SK-MEL-5 (cell line): ENCODE results near the gene OPRL1. TPM values are rescaled to one million over a fixed set of nuclear protein-coding genes. Genes with fewer than 3 reads are reported as not detected.
"Not testable (repeated sequence)": the region's sequence is repeated elsewhere in the genome, so short reads cannot be mapped to it uniquely, and the experiment has no call there.

Experiments
- DNase-seq: peaks from one replicate; pipeline ENCODE4 v3.0.0-alpha.2; 2016; ENCODE audit warnings: low read depth, low spot score
- in situ Hi-C: cut with HindIII; loops from 2 replicates; pipeline ENCODE4 v1.10.0; 2016; ENCODE audit warnings: low sequenced_read_pairs, high pct_unique_total_duplicates, low pct_unique_long_range_greater_than_20kb
- total RNA-seq: library from RNA; depleted of rRNA; stranded (reverse); fragments of >200 nt; shearing (Covaris generic); gene quantifications from 2 replicates; pipeline ENCODE4 v1.2.3, GENCODE V29; 2014

Gene OPRL1
- total RNA-seq, 1 experiment from 2014 or later: 2.1 TPM

DNA sequence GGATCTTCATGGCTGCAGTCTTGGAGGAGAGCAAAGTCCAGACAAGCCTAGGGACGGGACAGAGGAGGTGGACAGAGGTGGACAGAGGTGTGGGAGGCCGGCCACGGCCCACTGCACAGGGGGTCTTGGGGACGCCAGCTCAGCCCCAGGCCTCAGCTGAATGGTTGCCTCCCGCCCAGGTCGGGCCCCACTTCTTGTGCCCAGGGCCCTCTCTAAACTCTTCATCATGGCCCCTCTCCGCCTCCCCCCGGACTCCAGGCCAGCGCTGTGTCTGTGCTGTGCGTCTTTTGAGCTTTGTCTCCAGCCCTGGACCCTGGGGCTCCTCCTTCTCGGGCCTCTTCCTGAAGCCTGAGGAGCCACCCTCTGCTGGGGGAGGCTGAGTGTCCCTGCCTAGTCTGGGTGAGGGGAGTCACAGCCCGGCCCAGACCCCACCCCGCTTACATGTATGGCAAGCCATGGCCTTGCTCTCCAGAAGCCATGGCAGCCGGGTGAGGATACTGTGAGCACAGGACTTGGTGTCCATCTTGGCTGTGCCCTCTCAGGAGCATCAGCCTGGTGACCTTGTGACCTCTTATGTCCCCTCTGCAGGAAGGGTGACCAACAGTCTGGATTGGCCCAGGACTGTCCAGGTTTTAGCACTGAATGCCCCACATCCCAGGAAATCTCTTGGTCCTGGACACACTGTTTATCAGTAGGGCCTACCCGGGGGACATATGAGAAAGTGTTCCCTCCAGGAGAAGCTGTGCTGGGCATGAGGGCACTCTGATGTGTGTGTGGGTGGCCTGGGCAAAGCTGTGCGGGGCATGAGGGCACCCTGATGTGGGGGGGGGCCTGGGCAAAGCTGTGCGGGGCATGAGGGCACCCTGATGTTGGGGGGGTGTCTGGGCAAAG, 36.9 kb downstream of the OPRL1 start:
- in situ Hi-C loops: no loop called here

GRCh38 chr20:64117432-64117777, 37.5 kb downstream of the OPRL1 start:
- DNase-seq, in situ Hi-C loops: not testable (repeated sequence)

More for the DNA sequence above, 36.9 kb downstream of the OPRL1 start:
- no peak for DNase-seq

- DNase-seq: no peak
- in situ Hi-C loops: no loop called here
Observed at GRCh38 chr20:64119301-64119680, 39.4 kb downstream of the OPRL1 start.

DNA sequence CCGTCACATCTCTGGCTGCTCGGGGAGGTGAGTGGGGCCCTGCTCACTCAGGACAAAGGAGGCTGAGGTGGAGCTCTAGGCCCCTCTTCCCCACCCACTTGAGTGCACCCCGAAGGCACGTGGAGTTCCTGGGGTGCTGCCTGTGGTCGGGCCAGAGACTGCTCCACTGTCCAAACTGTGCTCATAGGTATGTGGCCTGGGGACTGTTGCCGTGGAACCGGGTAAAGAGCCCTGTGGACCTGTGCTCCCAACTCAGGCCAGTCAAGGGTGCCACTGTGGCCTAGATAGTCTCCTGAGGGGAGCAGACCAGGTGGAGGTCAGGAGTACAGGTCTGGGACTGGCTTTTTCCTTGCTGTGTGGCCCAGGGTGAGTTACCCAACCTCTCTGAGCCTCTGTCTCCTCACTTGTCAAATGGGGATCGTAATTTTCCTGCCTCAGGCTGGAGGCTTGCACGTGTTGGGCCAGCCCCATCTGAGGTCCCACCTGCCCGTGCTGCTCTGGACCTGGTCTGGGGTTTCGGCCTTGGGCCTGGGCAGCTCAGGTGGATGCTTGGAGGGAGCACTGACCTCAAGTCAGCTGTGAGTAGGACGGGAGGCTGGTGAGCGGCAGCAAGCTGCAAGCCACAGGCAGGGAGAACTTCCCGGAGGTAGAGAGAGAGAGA, 39.9 kb downstream of the OPRL1 start:
- no peak for DNase-seq
- in situ Hi-C loops: no loop called here

GRCh38 chr20:64121586-64121985, 41.7 kb downstream of the OPRL1 start:
- in situ Hi-C loops: no loop called here
- no peak for DNase-seq

- DNase-seq, in situ Hi-C loops: not testable (repeated sequence)
Observed at GRCh38 chr20:64122927-64123326, 43.0 kb downstream of the OPRL1 start.

- in situ Hi-C loops, DNase-seq: not testable (repeated sequence)
Observed at GRCh38 chr20:64123517-64123916, 43.6 kb downstream of the OPRL1 start.

- in situ Hi-C loops: no loop called here
- no peak for DNase-seq
Observed at GRCh38 chr20:64129146-64129782, 49.4 kb downstream of the OPRL1 start.

- DNase-seq: no peak
- in situ Hi-C loops: no loop called here
Observed at GRCh38 chr20:64130271-64130670, 50.4 kb downstream of the OPRL1 start.

- in situ Hi-C loops: no loop called here
- DNase-seq: no peak
Observed at GRCh38 chr20:64130876-64131275, 51.0 kb downstream of the OPRL1 start.

DNA sequence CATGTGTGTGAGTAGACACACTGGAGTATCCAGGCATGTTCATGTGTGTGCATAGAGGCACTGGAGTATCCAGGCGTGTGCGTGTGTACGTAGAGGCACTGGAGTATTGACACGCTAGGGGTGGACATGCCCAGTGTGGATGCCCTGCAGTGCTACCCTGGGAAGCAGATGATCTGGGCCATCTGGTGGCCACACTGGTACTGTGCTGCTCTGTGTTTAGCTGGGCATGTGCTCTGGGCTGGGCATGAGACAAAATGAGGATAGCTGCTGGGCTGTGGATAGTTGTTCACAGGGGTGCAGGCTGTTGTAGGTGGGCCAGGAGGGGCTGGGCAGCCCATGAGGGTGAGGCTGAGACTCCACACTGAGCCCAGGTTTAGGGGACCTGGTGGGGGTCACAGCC, 51.5 kb downstream of the OPRL1 start:
- in situ Hi-C loops: no loop called here
- DNase-seq: peak; percentile 86

DNA sequence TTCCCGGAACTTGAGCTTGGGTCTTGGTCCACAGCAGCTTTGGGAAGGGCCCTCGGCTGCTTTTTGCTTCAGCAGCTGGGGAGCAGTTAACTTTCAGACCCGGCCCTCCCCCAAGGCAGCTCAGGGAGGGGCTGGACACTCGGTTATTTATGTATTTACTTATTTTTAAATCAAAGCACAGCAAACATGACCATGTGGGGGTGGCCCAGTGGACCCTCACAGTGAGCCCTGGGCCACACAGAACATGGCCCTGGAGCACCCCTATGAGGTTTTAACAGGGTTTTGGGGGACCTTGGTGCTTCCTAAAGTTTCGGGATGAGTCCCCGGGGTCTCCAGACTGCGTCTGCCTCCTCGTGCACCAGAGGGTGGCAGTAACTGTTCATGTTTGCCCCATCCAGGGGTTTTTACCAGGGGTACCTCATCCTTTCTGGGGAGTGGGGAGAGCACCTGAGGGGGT, 54.1 kb downstream of the OPRL1 start:
- in situ Hi-C loops: no loop called here
- DNase-seq: no peak

GRCh38 chr20:64134744-64135143, 54.9 kb downstream of the OPRL1 start:
- in situ Hi-C loops, DNase-seq: not testable (repeated sequence)

DNA sequence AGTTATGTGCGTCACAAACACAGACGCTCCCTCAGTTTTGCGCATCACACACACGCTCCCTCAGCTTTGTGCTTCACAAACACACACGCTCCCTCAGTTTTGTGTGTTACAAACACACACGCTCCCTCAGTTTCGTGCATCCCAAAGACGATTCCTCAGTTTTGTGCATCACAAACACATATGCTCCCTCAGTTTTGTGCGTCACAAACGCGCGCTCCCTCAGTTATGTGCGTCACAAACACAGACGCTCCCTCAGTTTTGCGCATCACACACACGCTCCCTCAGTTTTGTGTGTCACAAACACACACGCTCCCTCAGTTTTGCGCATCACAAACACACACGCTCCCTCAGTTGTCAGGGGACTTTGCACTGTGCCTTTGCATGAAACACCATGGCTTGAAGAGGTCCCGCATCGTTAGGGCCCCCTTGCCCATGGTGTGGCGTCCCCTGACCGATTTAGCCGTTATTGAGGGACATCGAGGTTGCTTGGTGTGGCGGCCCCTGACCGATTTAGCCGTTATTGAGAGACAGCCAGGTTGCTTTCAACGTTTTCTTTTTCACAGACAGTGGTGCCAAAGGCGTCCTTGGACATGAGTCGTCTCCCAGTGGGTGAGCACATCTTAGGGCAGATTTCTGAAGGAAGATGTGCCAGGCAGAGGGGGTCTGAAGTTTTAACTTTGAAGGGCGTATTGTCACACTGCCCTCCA, 56.3 kb downstream of the OPRL1 start:
- no peak for DNase-seq
- in situ Hi-C loops: no loop called here

DNA sequence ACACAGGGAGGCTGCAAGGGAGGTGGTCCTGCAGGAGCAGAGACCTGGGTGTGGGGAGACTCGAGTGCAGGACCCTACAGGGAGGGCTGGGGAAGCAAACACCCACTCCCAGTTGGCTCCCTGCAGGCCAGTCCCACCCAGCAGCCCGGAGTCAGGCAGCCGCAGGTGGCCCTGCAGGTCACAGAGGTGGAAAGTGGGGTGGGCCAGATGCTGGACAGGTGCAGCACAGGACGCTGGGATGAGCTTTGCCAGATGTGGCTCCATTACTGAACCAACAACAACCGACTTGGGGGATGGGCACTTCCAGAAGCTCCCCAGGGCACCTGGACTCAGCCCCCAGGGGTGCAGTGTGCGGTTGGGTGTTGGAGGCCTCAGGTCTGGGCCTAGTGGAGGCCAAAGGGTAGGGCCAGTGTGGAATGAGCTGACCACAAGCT, 57.7 kb downstream of the OPRL1 start:
- in situ Hi-C loops: no loop called here
- no peak for DNase-seq

DNA sequence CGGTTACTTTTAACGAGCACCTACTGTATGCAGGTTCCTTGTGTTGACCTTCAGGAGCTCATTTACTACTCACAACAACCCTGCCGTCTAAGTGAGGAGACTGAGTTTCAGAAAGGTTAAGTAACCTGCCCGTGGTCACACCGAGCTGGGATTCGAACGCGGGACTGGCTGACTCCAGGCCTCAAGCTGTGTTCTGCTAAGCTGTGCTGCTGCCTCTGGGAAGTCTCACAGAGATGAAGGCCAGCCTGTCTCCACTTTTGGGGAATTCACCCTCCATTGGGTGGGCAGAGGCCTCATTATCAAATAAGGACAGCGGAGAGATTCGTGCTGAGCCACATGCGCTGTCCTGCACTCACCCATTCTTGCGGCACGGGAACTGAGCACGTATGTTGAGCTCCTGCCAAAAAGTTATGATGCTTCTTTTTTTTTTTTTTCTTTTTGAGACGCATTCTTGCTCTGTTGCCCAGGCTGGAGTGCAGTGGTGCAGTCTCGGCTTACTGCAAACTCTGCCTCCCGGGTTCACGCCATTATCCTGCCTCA, 58.5 kb downstream of the OPRL1 start:
- in situ Hi-C loops: no loop called here
- DNase-seq: no peak

GRCh38 chr20:64139199-64140060, 59.5 kb downstream of the OPRL1 start:
- DNase-seq: no peak
- in situ Hi-C loops: no loop called here
